Measurements from ENCODE around the gene ATP1A3.

ATP1A3 gene

GRCh38 chr19:41957838-41958366 is 36.1 kb downstream of the ATP1A3 start:
- TF ChIP-seq REST (IDR thresholded peaks at IDR 0.05; ENCODE audit: insufficient read depth in 1 of 2, low read depth in 2 of 2, low read length in 2 of 2) (no peak), FOXP2 (optimal IDR thresholded peaks at IDR 0.05; ENCODE audit: borderline replicate concordance, extremely low read depth, extremely low read length, insufficient read depth) (no peak), TAF1 (IDR thresholded peaks at IDR 0.05; ENCODE audit: borderline replicate concordance, insufficient read depth, low read length) (no peak), SIN3A (IDR thresholded peaks at IDR 0.05; ENCODE audit: borderline replicate concordance, insufficient read depth, low read length) (no peak), POLR2AphosphoS5 (IDR thresholded peaks at IDR 0.05; ENCODE audit: low read depth, low read length) (no peak)

- TF ChIP-seq TAF1 (IDR thresholded peaks at IDR 0.05; ENCODE audit: borderline replicate concordance, insufficient read depth, low read length) (no peak), POLR2AphosphoS5 (IDR thresholded peaks at IDR 0.05; ENCODE audit: low read depth, low read length) (no peak), SIN3A (IDR thresholded peaks at IDR 0.05; ENCODE audit: borderline replicate concordance, insufficient read depth, low read length) (no peak), REST (IDR thresholded peaks at IDR 0.05; ENCODE audit: insufficient read depth in 1 of 2, low read depth in 2 of 2, low read length in 2 of 2) (no peak), FOXP2 (optimal IDR thresholded peaks at IDR 0.05; ENCODE audit: borderline replicate concordance, extremely low read depth, extremely low read length, insufficient read depth) (no peak)
Measured at GRCh38 chr19:41957161-41957837, 36.7 kb downstream of the ATP1A3 start.

GRCh38 chr19:41956621-41957020 is 37.4 kb downstream of the ATP1A3 start:
- no peak for TF ChIP-seq SIN3A (IDR thresholded peaks at IDR 0.05; ENCODE audit: borderline replicate concordance, insufficient read depth, low read length)
- TF ChIP-seq TAF1 (IDR thresholded peaks at IDR 0.05; ENCODE audit: borderline replicate concordance, insufficient read depth, low read length) = no peak

- TF ChIP-seq TAF1 (IDR thresholded peaks at IDR 0.05; ENCODE audit: borderline replicate concordance, insufficient read depth, low read length) = no peak
- no peak for TF ChIP-seq REST (IDR thresholded peaks at IDR 0.05; ENCODE audit: insufficient read depth in 1 of 2, low read depth in 2 of 2, low read length in 2 of 2)
- TF ChIP-seq POLR2AphosphoS5 (IDR thresholded peaks at IDR 0.05; ENCODE audit: low read depth, low read length) = no peak
- TF ChIP-seq FOXP2 (optimal IDR thresholded peaks at IDR 0.05; ENCODE audit: borderline replicate concordance, extremely low read depth, extremely low read length, insufficient read depth) = no peak
- TF ChIP-seq SIN3A (IDR thresholded peaks at IDR 0.05; ENCODE audit: borderline replicate concordance, insufficient read depth, low read length) = no peak
Measured at GRCh38 chr19:41955521-41955920, 38.5 kb downstream of the ATP1A3 start.

GRCh38 chr19:41951686-41952172 is 42.3 kb downstream of the ATP1A3 start:
- TF ChIP-seq REST (IDR thresholded peaks at IDR 0.05; ENCODE audit: insufficient read depth in 1 of 2, low read depth in 2 of 2, low read length in 2 of 2) (no peak), FOXP2 (optimal IDR thresholded peaks at IDR 0.05; ENCODE audit: borderline replicate concordance, extremely low read depth, extremely low read length, insufficient read depth) (peak; percentile 28), POLR2AphosphoS5 (IDR thresholded peaks at IDR 0.05; ENCODE audit: low read depth, low read length) (no peak)
